Glutamatergic neuron (in vitro differentiated cells): Measurements from ENCODE around the gene SEPTIN5. TPM values are rescaled to one million over a fixed set of nuclear protein-coding genes. Genes with fewer than 3 reads are reported as not detected.
"Not testable (repeated sequence)": the region's sequence is repeated elsewhere in the genome, so short reads cannot be mapped to it uniquely, and the experiment has no call there.

Experiments used
- DNase-seq: peaks from one replicate; pipeline ENCODE4 v3.0.0; 2022
- H3K27ac Mint-ChIP-seq: one replicate; pipeline ENCODE4 v1.8.0; 2020; ENCODE audit warnings: mild to moderate bottlenecking, mixed read lengths, inconsistent platforms; ENCODE audit not compliant: unreplicated experiment
- H3K27me3 Mint-ChIP-seq: one replicate; pipeline ENCODE4 v1.8.0; 2020; ENCODE audit warnings: mild to moderate bottlenecking, moderate library complexity, mixed read lengths, inconsistent platforms; ENCODE audit not compliant: unreplicated experiment
- H3K36me3 Mint-ChIP-seq: one replicate; pipeline ENCODE4 v1.8.0; 2020; ENCODE audit warnings: mild to moderate bottlenecking, mixed read lengths, inconsistent platforms; ENCODE audit not compliant: unreplicated experiment
- H3K4me1 Mint-ChIP-seq: one replicate; pipeline ENCODE4 v1.8.0; 2020; ENCODE audit warnings: mild to moderate bottlenecking, low read depth, mixed read lengths, inconsistent platforms; ENCODE audit not compliant: unreplicated experiment
- H3K4me3 Mint-ChIP-seq: one replicate; pipeline ENCODE4 v1.8.0; 2020; ENCODE audit warnings: mild to moderate bottlenecking, mixed read lengths, inconsistent platforms; ENCODE audit not compliant: unreplicated experiment
- H3K9me3 Mint-ChIP-seq: one replicate; pipeline ENCODE4 v1.8.0; 2020; ENCODE audit warnings: mild to moderate bottlenecking, moderate library complexity, mixed read lengths, inconsistent platforms; ENCODE audit not compliant: unreplicated experiment
- CTCF ChIP-seq: fragments of 200-600 bp; sonication (generic); IDR thresholded peaks from one replicate; pipeline ENCODE4 v1.5.0; 2021; ENCODE audit not compliant: partially characterized antibody, unreplicated experiment
- total RNA-seq: library from RNA; stranded (reverse); fragmentation: NEBNext Ultra II Directional; extraction: Animal tissue kit (Norgen Biotek cat#: 25700); gene quantifications from one replicate; pipeline ENCODE4 v1.2.1, GENCODE V29; 2021; ENCODE audit not compliant: unreplicated experiment

The SEPTIN5 gene
- total RNA-seq, 1 donor from 2014 or later = 96.0 TPM

- Mint-ChIP-seq H3K4me1 (peaks cover 2% of the 10 kb centered on the region), H3K4me3 (no peak overlapping the region), H3K27ac (no peak overlapping the region), H3K36me3 (no peaks in the 10 kb centered on the region), H3K27me3 (peaks cover 7% of the 10 kb centered on the region), H3K9me3 (peaks cover 10% of the 10 kb centered on the region)
- DNase-seq = no peak
- no peak for TF ChIP-seq CTCF
These were observed 20.2 kb upstream of the SEPTIN5 start for GRCh38 chr22:19693981-19694670.

- no peaks in the 10 kb centered on the region for H3K36me3 Mint-ChIP-seq
- peaks cover 7% of the 10 kb centered on the region for H3K27me3 Mint-ChIP-seq
- no peak for DNase-seq
These were observed 19.6 kb upstream of the SEPTIN5 start for GRCh38 chr22:19694696-19695095.

GRCh38 chr22:19696504-19697276, 17.6 kb upstream of the SEPTIN5 start:
- H3K9me3 Mint-ChIP-seq = peaks cover 10% of the 10 kb centered on the region
- no peak for DNase-seq
- H3K4me3 Mint-ChIP-seq = no peak overlapping the region
- H3K4me1 Mint-ChIP-seq = peaks cover 2% of the 10 kb centered on the region
- peaks cover 7% of the 10 kb centered on the region for H3K27me3 Mint-ChIP-seq
- no peak for TF ChIP-seq CTCF
- H3K27ac Mint-ChIP-seq = no peak overlapping the region
- H3K36me3 Mint-ChIP-seq = no peaks in the 10 kb centered on the region

More at GRCh38 chr22:19694696-19695095, 19.6 kb upstream of the SEPTIN5 start:
- Mint-ChIP-seq H3K9me3 (peaks cover 10% of the 10 kb centered on the region), H3K4me1 (peaks cover 2% of the 10 kb centered on the region), H3K4me3 (no peak overlapping the region), H3K27ac (no peak overlapping the region)
- TF ChIP-seq CTCF = no peak

- not testable (repeated sequence) for H3K27me3 Mint-ChIP-seq, H3K27ac Mint-ChIP-seq, H3K4me1 Mint-ChIP-seq, H3K9me3 Mint-ChIP-seq, H3K36me3 Mint-ChIP-seq, DNase-seq, H3K4me3 Mint-ChIP-seq
These were observed 16.4 kb upstream of the SEPTIN5 start for GRCh38 chr22:19697871-19698270.

GRCh38 chr22:19700790-19701419, 13.4 kb upstream of the SEPTIN5 start:
- no peaks in the 10 kb centered on the region for H3K36me3 Mint-ChIP-seq
- TF ChIP-seq CTCF = no peak
- H3K4me3 Mint-ChIP-seq = no peak overlapping the region
- no peak for DNase-seq
- H3K27me3 Mint-ChIP-seq = peaks cover 5% of the 10 kb centered on the region
- peaks cover 6% of the 10 kb centered on the region for H3K9me3 Mint-ChIP-seq
- H3K4me1 Mint-ChIP-seq = peaks cover 2% of the 10 kb centered on the region
- no peak overlapping the region for H3K27ac Mint-ChIP-seq
